Measurements from ENCODE around the gene TMEM255B.

DNA sequence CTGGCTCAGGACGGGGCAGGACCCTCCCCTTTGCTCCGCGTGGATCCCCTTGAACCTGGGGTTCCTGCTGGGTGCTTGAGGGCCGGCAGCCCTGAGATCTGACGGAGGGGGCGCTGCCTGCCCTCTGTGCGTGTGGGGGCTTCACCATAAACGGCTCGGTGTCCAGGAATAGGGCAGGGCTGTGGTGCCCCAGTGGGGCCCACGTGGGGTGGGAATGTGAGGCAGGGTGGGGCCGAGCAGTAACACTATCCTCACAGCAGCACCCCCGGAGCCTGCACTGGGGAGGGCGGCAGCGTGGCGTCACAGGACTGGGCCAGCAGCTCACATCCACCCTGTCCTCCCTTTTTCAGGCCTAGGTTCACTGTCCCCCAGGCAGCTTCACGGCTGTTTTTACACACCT is 66.8 kb downstream of the TMEM255B start:
- no peak for TF ChIP-seq POLR2A (IDR thresholded peaks at IDR 0.05)
- TF ChIP-seq, protein P1, sequence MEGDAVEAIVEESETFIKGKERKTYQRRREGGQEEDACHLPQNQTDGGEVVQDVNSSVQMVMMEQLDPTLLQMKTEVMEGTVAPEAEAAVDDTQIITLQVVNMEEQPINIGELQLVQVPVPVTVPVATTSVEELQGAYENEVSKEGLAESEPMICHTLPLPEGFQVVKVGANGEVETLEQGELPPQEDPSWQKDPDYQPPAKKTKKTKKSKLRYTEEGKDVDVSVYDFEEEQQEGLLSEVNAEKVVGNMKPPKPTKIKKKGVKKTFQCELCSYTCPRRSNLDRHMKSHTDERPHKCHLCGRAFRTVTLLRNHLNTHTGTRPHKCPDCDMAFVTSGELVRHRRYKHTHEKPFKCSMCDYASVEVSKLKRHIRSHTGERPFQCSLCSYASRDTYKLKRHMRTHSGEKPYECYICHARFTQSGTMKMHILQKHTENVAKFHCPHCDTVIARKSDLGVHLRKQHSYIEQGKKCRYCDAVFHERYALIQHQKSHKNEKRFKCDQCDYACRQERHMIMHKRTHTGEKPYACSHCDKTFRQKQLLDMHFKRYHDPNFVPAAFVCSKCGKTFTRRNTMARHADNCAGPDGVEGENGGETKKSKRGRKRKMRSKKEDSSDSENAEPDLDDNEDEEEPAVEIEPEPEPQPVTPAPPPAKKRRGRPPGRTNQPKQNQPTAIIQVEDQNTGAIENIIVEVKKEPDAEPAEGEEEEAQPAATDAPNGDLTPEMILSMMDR (IDR thresholded peaks at IDR 0.05), result no peak
